Fibroblast of skin of scalp (primary cell): ENCODE measurements around the gene MKRN2OS. TPM values are rescaled to one million over a fixed set of nuclear protein-coding genes. Genes with fewer than 3 reads are reported as not detected.

Experiments
- DNase-seq: peaks from one replicate; pipeline ENCODE4 v3.0.0-alpha.2; 2013
- polyA plus RNA-seq, 2 experiments: library from polyadenylated mRNA; unstranded; fragments of 120-200 nt; gene quantifications; one replicate each; pipeline ENCODE4 v1.2.1, GENCODE V29; 2013; ENCODE audit not compliant: insufficient read length in 2 of 2

The MKRN2OS gene
- polyA plus RNA-seq (2013, experiment 1 of 2; ENCODE audit: insufficient read length) = not detected
- polyA plus RNA-seq (2013, experiment 2 of 2; ENCODE audit: insufficient read length) = 0.20 TPM

- DNase-seq = no peak
Measured at GRCh38 chr3:12545473-12545791, at the start of gene MKRN2OS. Gene MKRN2OS (minus strand): TSS chr3:12545499. CDS start chr3:12545464, 35 bp downstream.

- DNase-seq = no peak
Measured at GRCh38 chr3:12593473-12593872, 48.2 kb upstream of the MKRN2OS start.

- no peak for DNase-seq
Measured at GRCh38 chr3:12591997-12592715, 46.9 kb upstream of the MKRN2OS start.

GRCh38 chr3:12591456-12591855, 46.2 kb upstream of the MKRN2OS start:
- DNase-seq = no peak

GRCh38 chr3:12590096-12590495, 44.8 kb upstream of the MKRN2OS start:
- no peak for DNase-seq

- peak; percentile 56 for DNase-seq
Measured at GRCh38 chr3:12588039-12589009, 43.0 kb upstream of the MKRN2OS start.

GRCh38 chr3:12586403-12586802, 41.1 kb upstream of the MKRN2OS start:
- no peak for DNase-seq

GRCh38 chr3:12585970-12586369, 40.7 kb upstream of the MKRN2OS start:
- no peak for DNase-seq

- no peak for DNase-seq
Measured at GRCh38 chr3:12585181-12585580, 39.9 kb upstream of the MKRN2OS start.

- no peak for DNase-seq
Measured at GRCh38 chr3:12584083-12584482, 38.8 kb upstream of the MKRN2OS start.

GRCh38 chr3:12583280-12583679, 38.0 kb upstream of the MKRN2OS start:
- no peak for DNase-seq

- DNase-seq = no peak
Measured at GRCh38 chr3:12582730-12583129, 37.4 kb upstream of the MKRN2OS start.

- DNase-seq = no peak
Measured at GRCh38 chr3:12579905-12580304, 34.6 kb upstream of the MKRN2OS start.

- DNase-seq = no peak
Measured at GRCh38 chr3:12579456-12579855, 34.2 kb upstream of the MKRN2OS start.

GRCh38 chr3:12578742-12579141, 33.4 kb upstream of the MKRN2OS start:
- DNase-seq = no peak

- no peak for DNase-seq
Measured at GRCh38 chr3:12577379-12577778, 32.1 kb upstream of the MKRN2OS start.

GRCh38 chr3:12574661-12575060, 29.4 kb upstream of the MKRN2OS start:
- DNase-seq = no peak

- DNase-seq = no peak
Measured at GRCh38 chr3:12574131-12574530, 28.8 kb upstream of the MKRN2OS start.

GRCh38 chr3:12571986-12572385, 26.7 kb upstream of the MKRN2OS start:
- no peak for DNase-seq

- DNase-seq = no peak
Measured at GRCh38 chr3:12569836-12570235, 24.5 kb upstream of the MKRN2OS start.

- DNase-seq = no peak
Measured at GRCh38 chr3:12568747-12569146, 23.4 kb upstream of the MKRN2OS start.

- no peak for DNase-seq
Measured at GRCh38 chr3:12566976-12567375, 21.7 kb upstream of the MKRN2OS start.

GRCh38 chr3:12562451-12562850, 17.2 kb upstream of the MKRN2OS start:
- no peak for DNase-seq

- DNase-seq = no peak
Measured at GRCh38 chr3:12561397-12561796, 16.1 kb upstream of the MKRN2OS start.
